ENCODE data around the gene NOL9. TPM values are rescaled to one million over a fixed set of nuclear protein-coding genes. Genes with fewer than 3 reads are reported as not detected.

The NOL9 gene
- total and polyA plus RNA-seq, 2 donors, result 8.6 to 11.1 TPM

GRCh38 chr1:6536291-6536690, 18.0 kb downstream of the NOL9 start:
- Histone ChIP-seq H3K9me3 (ENCODE audit: control insufficient read depth in 2 of 2, insufficient read depth in 1 of 2, low read length in 1 of 2) (no peaks in the 10 kb centered on the region), H3K27me3 (ENCODE audit: control insufficient read depth in 2 of 2, insufficient read depth in 1 of 2, low read length in 1 of 2) (no peaks in the 10 kb centered on the region), H3K36me3 (ENCODE audit: control insufficient read depth in 2 of 2, insufficient read depth in 2 of 2, low read length in 1 of 2) (peaks cover 27 to 33% of the 10 kb centered on the region in 2 donors), H3K4me3 (ENCODE audit: low read length in 2 of 2) (no peak overlapping the region), H3K27ac (ENCODE audit: low read depth in 1 of 2, low read length in 1 of 2) (no peak overlapping the region), H3K4me1 (ENCODE audit: control insufficient read depth in 2 of 2, insufficient read depth in 2 of 2, low read length in 2 of 2) (no peaks in the 10 kb centered on the region)
- WGBS, result 94% methylated on average over 5 of the region's 5 CpGs
- DNase-seq (ENCODE audit: low read depth in 6 of 9, low spot score in 9 of 9), result no peak

GRCh38 chr1:6535214-6535613, 19.1 kb downstream of the NOL9 start:
- Histone ChIP-seq H3K4me1 (ENCODE audit: control insufficient read depth in 2 of 2, insufficient read depth in 2 of 2, low read length in 2 of 2) (no peaks in the 10 kb centered on the region), H3K27me3 (ENCODE audit: control insufficient read depth in 2 of 2, insufficient read depth in 1 of 2, low read length in 1 of 2) (no peaks in the 10 kb centered on the region), H3K4me3 (ENCODE audit: low read length in 2 of 2) (no peak overlapping the region), H3K36me3 (ENCODE audit: control insufficient read depth in 2 of 2, insufficient read depth in 2 of 2, low read length in 1 of 2) (peaks cover 26 to 34% of the 10 kb centered on the region in 2 donors), H3K27ac (ENCODE audit: low read depth in 1 of 2, low read length in 1 of 2) (no peak overlapping the region), H3K9me3 (ENCODE audit: control insufficient read depth in 2 of 2, insufficient read depth in 1 of 2, low read length in 1 of 2) (no peaks in the 10 kb centered on the region)
- DNase-seq (ENCODE audit: low read depth in 6 of 9, low spot score in 9 of 9), result no peak
- WGBS, result 97% methylated on average over 4 of the region's 4 CpGs

- Histone ChIP-seq H3K36me3 (ENCODE audit: control insufficient read depth in 2 of 2, insufficient read depth in 2 of 2, low read length in 1 of 2) (peaks cover 26 to 32% of the 10 kb centered on the region in 2 donors), H3K27ac (ENCODE audit: low read depth in 1 of 2, low read length in 1 of 2) (no peak overlapping the region), H3K4me1 (ENCODE audit: control insufficient read depth in 2 of 2, insufficient read depth in 2 of 2, low read length in 2 of 2) (no peaks in the 10 kb centered on the region), H3K9me3 (ENCODE audit: control insufficient read depth in 2 of 2, insufficient read depth in 1 of 2, low read length in 1 of 2) (no peaks in the 10 kb centered on the region), H3K4me3 (ENCODE audit: low read length in 2 of 2) (no peak overlapping the region), H3K27me3 (ENCODE audit: control insufficient read depth in 2 of 2, insufficient read depth in 1 of 2, low read length in 1 of 2) (no peaks in the 10 kb centered on the region)
- DNase-seq (ENCODE audit: low read depth in 6 of 9, low spot score in 9 of 9), result no peak
- WGBS, result 91% methylated on average over 8 of the region's 8 CpGs
Measured at GRCh38 chr1:6534248-6534822, 20.0 kb downstream of the NOL9 start.

GRCh38 chr1:6531996-6532395, 22.3 kb downstream of the NOL9 start:
- 95% methylated on average over 5 of the region's 5 CpGs for WGBS
- Histone ChIP-seq H3K9me3 (ENCODE audit: control insufficient read depth in 2 of 2, insufficient read depth in 1 of 2, low read length in 1 of 2) (no peaks in the 10 kb centered on the region), H3K4me3 (ENCODE audit: low read length in 2 of 2) (no peak overlapping the region), H3K36me3 (ENCODE audit: control insufficient read depth in 2 of 2, insufficient read depth in 2 of 2, low read length in 1 of 2) (peaks cover 45 to 46% of the 10 kb centered on the region in 2 donors), H3K27ac (ENCODE audit: low read depth in 1 of 2, low read length in 1 of 2) (no peak overlapping the region), H3K4me1 (ENCODE audit: control insufficient read depth in 2 of 2, insufficient read depth in 2 of 2, low read length in 2 of 2) (no peaks in the 10 kb centered on the region), H3K27me3 (ENCODE audit: control insufficient read depth in 2 of 2, insufficient read depth in 1 of 2, low read length in 1 of 2) (no peaks in the 10 kb centered on the region)
- DNase-seq (ENCODE audit: low read depth in 6 of 9, low spot score in 9 of 9), result no peak

- peaks cover 52 to 58% of the 10 kb centered on the region in 2 donors for H3K36me3 ChIP-seq (ENCODE audit: control insufficient read depth in 2 of 2, insufficient read depth in 2 of 2, low read length in 1 of 2)
- H3K27ac ChIP-seq (ENCODE audit: low read depth in 1 of 2, low read length in 1 of 2), result no peak overlapping the region
- no peaks in the 10 kb centered on the region for H3K27me3 ChIP-seq (ENCODE audit: control insufficient read depth in 2 of 2, insufficient read depth in 1 of 2, low read length in 1 of 2)
- H3K9me3 ChIP-seq (ENCODE audit: control insufficient read depth in 2 of 2, insufficient read depth in 1 of 2, low read length in 1 of 2), result no peaks in the 10 kb centered on the region
- H3K4me3 ChIP-seq (ENCODE audit: low read length in 2 of 2), result no peak overlapping the region
- DNase-seq (ENCODE audit: low read depth in 6 of 9, low spot score in 9 of 9), result no peak
- H3K4me1 ChIP-seq (ENCODE audit: control insufficient read depth in 2 of 2, insufficient read depth in 2 of 2, low read length in 2 of 2), result no peaks in the 10 kb centered on the region
- WGBS, result 98% methylated on average over 13 of the region's 13 CpGs
Measured at GRCh38 chr1:6530504-6531160, 23.7 kb downstream of the NOL9 start.

- DNase-seq (ENCODE audit: low read depth in 6 of 9, low spot score in 9 of 9), result no peak
- Histone ChIP-seq H3K9me3 (ENCODE audit: control insufficient read depth in 2 of 2, insufficient read depth in 1 of 2, low read length in 1 of 2) (no peaks in the 10 kb centered on the region), H3K36me3 (ENCODE audit: control insufficient read depth in 2 of 2, insufficient read depth in 2 of 2, low read length in 1 of 2) (peaks cover 55 to 65% of the 10 kb centered on the region in 2 donors), H3K27me3 (ENCODE audit: control insufficient read depth in 2 of 2, insufficient read depth in 1 of 2, low read length in 1 of 2) (no peaks in the 10 kb centered on the region), H3K4me1 (ENCODE audit: control insufficient read depth in 2 of 2, insufficient read depth in 2 of 2, low read length in 2 of 2) (no peaks in the 10 kb centered on the region), H3K27ac (ENCODE audit: low read depth in 1 of 2, low read length in 1 of 2) (no peak overlapping the region), H3K4me3 (ENCODE audit: low read length in 2 of 2) (no peak overlapping the region)
- WGBS, result 98% methylated on average over 7 of the region's 7 CpGs
Measured at GRCh38 chr1:6528492-6528891, 25.8 kb downstream of the NOL9 start.

- Histone ChIP-seq H3K27ac (ENCODE audit: low read depth in 1 of 2, low read length in 1 of 2) (no peak overlapping the region), H3K9me3 (ENCODE audit: control insufficient read depth in 2 of 2, insufficient read depth in 1 of 2, low read length in 1 of 2) (no peaks in the 10 kb centered on the region), H3K4me3 (ENCODE audit: low read length in 2 of 2) (no peak overlapping the region), H3K36me3 (ENCODE audit: control insufficient read depth in 2 of 2, insufficient read depth in 2 of 2, low read length in 1 of 2) (peaks cover 37 to 47% of the 10 kb centered on the region in 2 donors), H3K4me1 (ENCODE audit: control insufficient read depth in 2 of 2, insufficient read depth in 2 of 2, low read length in 2 of 2) (no peaks in the 10 kb centered on the region), H3K27me3 (ENCODE audit: control insufficient read depth in 2 of 2, insufficient read depth in 1 of 2, low read length in 1 of 2) (no peaks in the 10 kb centered on the region)
- 92% methylated on average over 11 of the region's 11 CpGs for WGBS
- DNase-seq (ENCODE audit: low read depth in 6 of 9, low spot score in 9 of 9), result no peak
Measured at GRCh38 chr1:6526316-6526715, 28.0 kb downstream of the NOL9 start.

- H3K36me3 ChIP-seq (ENCODE audit: control insufficient read depth in 2 of 2, insufficient read depth in 2 of 2, low read length in 1 of 2), result peaks cover 28 to 33% of the 10 kb centered on the region in 2 donors
- DNase-seq (ENCODE audit: low read depth in 6 of 9, low spot score in 9 of 9), result no peak
- 69% methylated on average over 6 of the region's 6 CpGs for WGBS
- H3K27me3 ChIP-seq (ENCODE audit: control insufficient read depth in 2 of 2, insufficient read depth in 1 of 2, low read length in 1 of 2), result no peaks in the 10 kb centered on the region
- H3K9me3 ChIP-seq (ENCODE audit: control insufficient read depth in 2 of 2, insufficient read depth in 1 of 2, low read length in 1 of 2), result no peaks in the 10 kb centered on the region
- H3K4me3 ChIP-seq (ENCODE audit: low read length in 2 of 2), result no peak overlapping the region
- no peak overlapping the region for H3K27ac ChIP-seq (ENCODE audit: low read depth in 1 of 2, low read length in 1 of 2)
- no peaks in the 10 kb centered on the region for H3K4me1 ChIP-seq (ENCODE audit: control insufficient read depth in 2 of 2, insufficient read depth in 2 of 2, low read length in 2 of 2)
Measured at GRCh38 chr1:6523566-6523965, 30.7 kb downstream of the NOL9 start.

- H3K27me3 ChIP-seq (ENCODE audit: control insufficient read depth in 2 of 2, insufficient read depth in 1 of 2, low read length in 1 of 2), result no peaks in the 10 kb centered on the region
- no peaks in the 10 kb centered on the region for H3K4me1 ChIP-seq (ENCODE audit: control insufficient read depth in 2 of 2, insufficient read depth in 2 of 2, low read length in 2 of 2)
- no peaks in the 10 kb centered on the region for H3K9me3 ChIP-seq (ENCODE audit: control insufficient read depth in 2 of 2, insufficient read depth in 1 of 2, low read length in 1 of 2)
- peaks cover 16 to 18% of the 10 kb centered on the region in 2 donors for H3K36me3 ChIP-seq (ENCODE audit: control insufficient read depth in 2 of 2, insufficient read depth in 2 of 2, low read length in 1 of 2)
- no peak for DNase-seq (ENCODE audit: low read depth in 6 of 9, low spot score in 9 of 9)
- no peak overlapping the region for H3K27ac ChIP-seq (ENCODE audit: low read depth in 1 of 2, low read length in 1 of 2)
- WGBS, result 86% methylated on average over 5 of the region's 5 CpGs
- no peak overlapping the region for H3K4me3 ChIP-seq (ENCODE audit: low read length in 2 of 2)
Measured at GRCh38 chr1:6521536-6521935, 32.8 kb downstream of the NOL9 start.

Measured in thymus (tissue), 11 donors.